ENCODE measurements around the gene PBRM1. TPM values are rescaled to one million over a fixed set of nuclear protein-coding genes. Genes with fewer than 3 reads are reported as not detected.
A peak's percentile ranks its signal among the peaks of the same experiment; 100 is the strongest.

Gene PBRM1
- total and polyA plus RNA-seq, 2 of the 13 experiments (the other 11 are each of a cell fraction or from before 2014, with no cell fraction given) = 10.9 to 33.2 TPM

DNA sequence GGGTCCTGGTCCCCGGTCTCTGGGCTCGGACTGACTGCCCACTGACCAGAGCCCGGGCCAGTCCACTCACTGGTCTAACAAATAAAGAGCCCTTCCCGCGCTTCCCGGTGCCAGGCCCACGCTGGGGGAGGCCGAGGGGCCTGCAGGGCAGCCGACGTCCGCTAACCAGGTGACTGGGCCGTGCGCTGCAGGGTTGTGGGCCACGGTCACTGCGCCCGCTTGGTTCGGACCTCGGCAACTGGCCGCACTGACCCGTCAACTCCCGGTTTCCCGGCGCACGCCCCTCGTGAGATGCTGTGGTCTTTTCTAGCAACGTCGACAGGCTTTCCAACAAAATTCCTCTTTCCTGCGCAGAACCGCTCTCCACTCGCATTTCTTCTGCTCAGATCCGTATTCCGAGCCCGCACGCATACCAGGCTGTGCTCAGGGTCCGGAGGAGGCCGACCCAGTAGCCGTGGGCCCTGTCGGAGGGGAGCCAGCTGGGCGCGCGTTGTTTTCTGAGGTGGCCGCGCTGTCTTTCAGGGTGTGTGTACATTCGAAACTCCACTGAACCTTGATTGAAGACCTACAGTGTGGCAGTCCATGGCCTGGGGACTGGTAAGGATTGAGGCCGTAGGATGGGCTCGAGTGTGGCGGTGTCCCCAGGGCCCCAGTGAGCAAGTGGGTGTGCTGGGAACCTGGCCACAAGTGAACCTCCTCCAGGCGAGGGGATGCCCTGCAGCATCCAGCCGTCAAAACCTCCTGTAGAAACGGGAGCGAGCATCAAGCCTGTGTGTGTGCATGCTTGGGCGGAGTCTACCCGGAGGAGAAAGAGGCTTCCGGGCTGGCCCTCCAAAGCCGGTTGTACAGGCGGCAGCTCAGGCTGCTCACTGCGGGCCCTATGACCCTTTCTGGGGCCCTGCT lies 151.2 kb downstream of the PBRM1 start (continued):
- TF ChIP-seq, protein P1, sequence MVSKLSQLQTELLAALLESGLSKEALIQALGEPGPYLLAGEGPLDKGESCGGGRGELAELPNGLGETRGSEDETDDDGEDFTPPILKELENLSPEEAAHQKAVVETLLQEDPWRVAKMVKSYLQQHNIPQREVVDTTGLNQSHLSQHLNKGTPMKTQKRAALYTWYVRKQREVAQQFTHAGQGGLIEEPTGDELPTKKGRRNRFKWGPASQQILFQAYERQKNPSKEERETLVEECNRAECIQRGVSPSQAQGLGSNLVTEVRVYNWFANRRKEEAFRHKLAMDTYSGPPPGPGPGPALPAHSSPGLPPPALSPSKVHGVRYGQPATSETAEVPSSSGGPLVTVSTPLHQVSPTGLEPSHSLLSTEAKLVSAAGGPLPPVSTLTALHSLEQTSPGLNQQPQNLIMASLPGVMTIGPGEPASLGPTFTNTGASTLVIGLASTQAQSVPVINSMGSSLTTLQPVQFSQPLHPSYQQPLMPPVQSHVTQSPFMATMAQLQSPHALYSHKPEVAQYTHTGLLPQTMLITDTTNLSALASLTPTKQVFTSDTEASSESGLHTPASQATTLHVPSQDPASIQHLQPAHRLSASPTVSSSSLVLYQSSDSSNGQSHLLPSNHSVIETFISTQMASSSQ (IDR thresholded peaks at IDR 0.05; ENCODE audit: low read depth) = no peak
- TF ChIP-seq, protein P1 (CRISPR knock-in tag; IDR thresholded peaks at IDR 0.05; ENCODE audit: borderline replicate concordance) = 0 out of 2 replicates have a peak, but pooled peaks have one; percentile 7
- TF ChIP-seq MED8 (CRISPR knock-in tag; IDR thresholded peaks at IDR 0.05; ENCODE audit: insufficient replicate concordance) (no peak), ZBTB8A (CRISPR knock-in tag; IDR thresholded peaks at IDR 0.05; ENCODE audit: borderline replicate concordance, low read depth) (peak; percentile 17; the same call in 1 of the 2 replicates), ZNF615 (CRISPR knock-in tag; IDR thresholded peaks at IDR 0.05; ENCODE audit: borderline replicate concordance) (0 out of 2 replicates have a peak, but pooled peaks have one; percentile 60), ZNF564 (CRISPR knock-in tag; IDR thresholded peaks at IDR 0.05) (peak; percentile 64; the same call in 1 of the 2 replicates), IKZF4 (CRISPR knock-in tag; IDR thresholded peaks at IDR 0.05; ENCODE audit: borderline replicate concordance, low read depth, not compliant biosample characterization) (peak; percentile 73), ARHGAP35 (CRISPR knock-in tag; IDR thresholded peaks at IDR 0.05; ENCODE audit: borderline replicate concordance) (no peak), ZNF672 (CRISPR knock-in tag; IDR thresholded peaks at IDR 0.05) (no peak), NONO (IDR thresholded peaks at IDR 0.05) (no peak), NONO (CRISPR knock-in tag; conservative IDR thresholded peaks at IDR 0.05) (no peak; the same call in 1 of the 2 replicates), NFE2L1 (CRISPR knock-in tag; IDR thresholded peaks at IDR 0.05; ENCODE audit: borderline replicate concordance) (no peak), SATB2 (CRISPR knock-in tag; IDR thresholded peaks at IDR 0.05) (no peak)
- TF ChIP-seq, protein P2, sequence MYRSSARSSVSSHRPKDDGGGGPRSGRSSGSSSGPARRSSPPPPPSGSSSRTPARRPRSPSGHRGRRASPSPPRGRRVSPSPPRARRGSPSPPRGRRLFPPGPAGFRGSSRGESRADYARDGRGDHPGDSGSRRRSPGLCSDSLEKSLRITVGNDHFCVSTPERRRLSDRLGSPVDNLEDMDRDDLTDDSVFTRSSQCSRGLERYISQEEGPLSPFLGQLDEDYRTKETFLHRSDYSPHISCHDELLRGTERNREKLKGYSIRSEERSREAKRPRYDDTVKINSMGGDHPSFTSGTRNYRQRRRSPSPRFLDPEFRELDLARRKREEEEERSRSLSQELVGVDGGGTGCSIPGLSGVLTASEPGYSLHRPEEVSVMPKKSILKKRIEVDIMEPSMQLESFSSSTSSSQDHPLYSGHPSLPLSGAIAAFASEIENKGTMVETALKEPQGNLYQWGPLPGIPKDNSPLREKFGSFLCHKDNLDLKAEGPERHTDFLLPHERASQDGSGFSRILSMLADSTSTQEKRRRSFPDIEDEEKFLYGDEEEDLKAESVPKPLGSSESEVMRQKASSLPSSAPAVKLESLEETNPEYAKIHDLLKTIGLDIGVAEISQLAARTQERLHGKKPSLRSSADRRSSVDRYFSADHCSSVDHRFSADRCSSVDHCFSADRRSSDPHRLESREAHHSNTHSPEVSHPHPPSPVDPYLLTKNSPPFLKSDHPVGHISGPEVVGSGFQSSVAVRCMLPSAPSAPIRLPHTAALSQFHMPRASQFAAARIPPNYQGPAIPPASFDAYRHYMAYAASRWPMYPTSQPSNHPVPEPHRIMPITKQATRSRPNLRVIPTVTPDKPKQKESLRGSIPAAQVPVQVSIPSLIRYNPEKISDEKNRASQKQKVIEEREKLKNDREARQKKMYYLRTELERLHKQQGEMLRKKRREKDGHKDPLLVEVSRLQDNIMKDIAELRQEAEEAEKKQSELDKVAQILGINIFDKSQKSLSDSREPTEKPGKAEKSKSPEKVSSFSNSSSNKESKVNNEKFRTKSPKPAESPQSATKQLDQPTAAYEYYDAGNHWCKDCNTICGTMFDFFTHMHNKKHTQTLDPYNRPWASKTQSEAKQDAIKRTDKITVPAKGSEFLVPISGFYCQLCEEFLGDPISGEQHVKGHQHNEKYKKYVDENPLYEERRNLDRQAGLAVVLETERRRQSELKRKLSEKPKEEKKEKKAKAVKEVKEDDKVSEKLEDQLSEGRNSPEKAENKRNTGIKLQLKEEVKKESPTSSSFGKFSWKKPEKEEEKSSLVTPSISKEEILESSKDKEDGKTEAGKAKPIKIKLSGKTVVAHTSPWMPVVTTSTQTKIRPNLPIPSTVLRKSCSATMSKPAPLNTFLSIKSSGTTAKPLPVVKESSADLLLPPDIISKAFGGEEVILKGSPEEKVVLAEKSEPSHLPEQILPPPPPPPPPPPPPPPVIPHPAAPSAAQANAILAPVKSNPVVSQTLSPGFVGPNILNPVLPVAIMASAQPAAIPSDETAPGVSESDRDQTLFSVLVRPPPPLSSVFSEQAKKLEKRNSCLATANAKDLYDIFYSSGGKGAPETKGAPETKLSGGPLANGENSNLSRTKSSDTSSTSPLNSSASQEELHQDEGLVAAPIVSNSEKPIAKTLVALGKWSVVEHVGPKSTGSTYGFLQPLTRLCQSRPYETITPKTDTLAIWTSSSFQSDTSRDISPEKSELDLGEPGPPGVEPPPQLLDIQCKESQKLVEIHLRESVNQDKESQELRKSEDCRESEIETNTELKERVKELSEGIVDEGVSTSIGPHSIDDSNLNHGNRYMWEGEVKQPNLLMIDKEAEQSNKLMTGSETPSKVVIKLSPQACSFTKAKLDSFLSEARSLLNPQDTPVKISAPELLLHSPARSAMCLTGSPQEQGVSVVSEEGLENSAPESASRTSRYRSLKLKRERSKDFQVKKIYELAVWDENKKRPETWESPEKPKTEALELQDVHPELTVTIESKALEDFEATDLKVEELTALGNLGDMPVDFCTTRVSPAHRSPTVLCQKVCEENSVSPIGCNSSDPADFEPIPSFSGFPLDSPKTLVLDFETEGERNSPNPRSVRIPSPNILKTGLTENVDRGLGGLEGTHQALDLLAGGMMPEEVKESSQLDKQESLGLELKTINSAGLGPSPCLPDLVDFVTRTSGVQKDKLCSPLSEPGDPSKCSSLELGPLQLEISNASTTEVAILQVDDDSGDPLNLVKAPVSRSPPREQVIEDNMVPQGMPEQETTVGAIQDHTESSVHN (CRISPR knock-in tag; IDR thresholded peaks at IDR 0.05) = no peak
